Measurements from ENCODE around the gene AHCYL1.

GRCh38 chr1:110056285-110056683 is 71.7 kb downstream of the AHCYL1 start:
- TF ChIP-seq POLR2A (IDR thresholded peaks at IDR 0.05) (no peak), CTCF (IDR thresholded peaks at IDR 0.05) (no peak)

Data from esophagus squamous epithelium (tissue), 4 donors.